Measurements from ENCODE around the gene KCNH4.
"Not testable (repeated sequence)": the region's sequence is repeated elsewhere in the genome, so short reads cannot be mapped to it uniquely, and the experiment has no call there.

The KCNH4 gene

GRCh38 chr17:42177684-42178083 is 3.3 kb downstream of the KCNH4 start:
- DNase-seq = no peak

GRCh38 chr17:42174126-42174783 is 6.7 kb downstream of the KCNH4 start:
- DNase-seq = no peak

GRCh38 chr17:42171831-42172230 is 9.1 kb downstream of the KCNH4 start:
- DNase-seq = no peak

- DNase-seq = no peak
These were observed 11.6 kb downstream of the KCNH4 start for GRCh38 chr17:42169351-42169750.

GRCh38 chr17:42167807-42168206 is 13.1 kb downstream of the KCNH4 start:
- DNase-seq = no peak

GRCh38 chr17:42166196-42166763 is 14.7 kb downstream of the KCNH4 start:
- no peak for DNase-seq

GRCh38 chr17:42165751-42166150 is 15.2 kb downstream of the KCNH4 start:
- DNase-seq = no peak

GRCh38 chr17:42163696-42164407 is 17.1 kb downstream of the KCNH4 start:
- no peak for DNase-seq

- DNase-seq = no peak
These were observed 17.8 kb downstream of the KCNH4 start for GRCh38 chr17:42163113-42163512.

- no peak for DNase-seq
These were observed 20.4 kb downstream of the KCNH4 start for GRCh38 chr17:42160531-42160910.

- DNase-seq = no peak
These were observed 21.0 kb downstream of the KCNH4 start for GRCh38 chr17:42159796-42160530.

- DNase-seq = no peak
These were observed 25.3 kb downstream of the KCNH4 start for GRCh38 chr17:42155614-42156045.

- DNase-seq = no peak
These were observed 26.8 kb downstream of the KCNH4 start for GRCh38 chr17:42153919-42154742.

- DNase-seq = no peak
These were observed 33.9 kb downstream of the KCNH4 start for GRCh38 chr17:42146911-42147607.

- DNase-seq = not testable (repeated sequence)
These were observed 37.8 kb downstream of the KCNH4 start for GRCh38 chr17:42143138-42143537.

GRCh38 chr17:42142371-42142896 is 38.5 kb downstream of the KCNH4 start:
- DNase-seq = no peak

- no peak for DNase-seq
These were observed 39.6 kb downstream of the KCNH4 start for GRCh38 chr17:42141382-42141781.

- DNase-seq = not testable (repeated sequence)
These were observed 40.3 kb downstream of the KCNH4 start for GRCh38 chr17:42140690-42141089.

- DNase-seq = no peak
These were observed 42.0 kb downstream of the KCNH4 start for GRCh38 chr17:42138749-42139492.

- DNase-seq = no peak
These were observed 44.3 kb downstream of the KCNH4 start for GRCh38 chr17:42136654-42137051.
